Psoas muscle (tissue), 8 donors: ENCODE data around the gene CCDC180. TPM values are rescaled to one million over a fixed set of nuclear protein-coding genes. Genes with fewer than 3 reads are reported as not detected.

Experiments used
- ATAC-seq, 4 donors: fragments of 200-7000 bp; cut with Tn5 transposase; one replicate each; pipeline ENCODE4 v1.9.1; 2020; ENCODE audit warnings: moderate library complexity in 3 of 4, mild to moderate bottlenecking in 2 of 4
- DNase-seq, 2 donors: peaks; one replicate each; pipeline ENCODE4 v3.0.0-alpha.2; 2020
- H3K27ac ChIP-seq: fragments of 200-600 bp; one replicate; pipeline ENCODE4 v1.8.0; 2022
- H3K27me3 ChIP-seq, 3 donors: fragments of 200-600 bp in 1 of 3; one replicate each; pipeline versions ENCODE4 v1.6.1 to v1.8.0; 2013 to 2022; ENCODE audit warnings: low read length in 2 of 3, mild to moderate bottlenecking in 2 of 3, moderate library complexity in 1 of 3; ENCODE audit not compliant: insufficient read depth in 3 of 3
- H3K36me3 ChIP-seq, 2 donors: fragments of 200-600 bp in 1 of 2; one replicate each; pipeline versions ENCODE4 v1.6.1 to v1.8.0; 2013 to 2022; ENCODE audit warnings: low read depth in 1 of 2, mild to moderate bottlenecking in 1 of 2, moderate library complexity in 1 of 2; ENCODE audit not compliant: insufficient read depth in 1 of 2
- H3K4me1 ChIP-seq: fragments of 200-600 bp; one replicate; pipeline ENCODE4 v1.8.0; 2022
- H3K4me3 ChIP-seq: fragments of 200-600 bp; one replicate; pipeline ENCODE4 v1.8.0; 2022; ENCODE audit warnings: mild to moderate bottlenecking
- H3K9me3 ChIP-seq: fragments of 200-600 bp; one replicate; pipeline ENCODE4 v1.8.0; 2022
- WGBS, 3 donors: extraction: QIAGEN DNeasy Blood & Tissue Kit; methylation state at CpG; one replicate each; pipeline versions ENCODE4 v1.1.6 to v1.1.7; 2013; 5-methylcytosine and 5-hydroxymethylcytosine counted together
- intact Hi-C, 2 donors: fragments of 100-400 bp; cut with DNase I; formaldehyde crosslinking; loops; one replicate each; pipeline versions ENCODE4 v1.11.0 to v1.14.2; 2022
- polyA plus RNA-seq, 3 donors: library from polyadenylated mRNA; stranded (reverse); fragments of 200-250 nt; gene quantifications; one replicate each; pipeline ENCODE4 v1.2.3, GENCODE V29; 2013
- total RNA-seq, 4 donors: library from RNA; stranded (reverse); fragmentation: NEBNext Ultra II Directional in 2 of 4; extraction: Animal tissue kit (Norgen Biotek cat#: 25700) in 2 of 4; gene quantifications; one replicate each; pipeline versions ENCODE4 v1.2.1 to v1.2.4, GENCODE V29; 2021 to 2023
- TF ChIP-seq, protein P1 (sequence below): fragments of 200-600 bp; IDR thresholded peaks from one replicate; pipeline ENCODE4 v1.8.0; 2022; ENCODE audit warnings: antibody characterized with exemption
- donor health status: healthy with polysubstance abuse.
- donor health status: DM: no; HTN: no; CAD: no; lungs with moderate emphysema.
- donor health status: Bipolar disorder and iron deficiency.
- donor health status: healthy.
- donor health status: DM: yes; HTN: yes; CAD: no.
- donor health status: DM: no; HTN: no; CAD: no.
- donor health status: DM: no; HTN: no; CAD: no.
- donor health status: DM: yes; HTN: yes; CAD: no.

The CCDC180 gene
- total and polyA plus RNA-seq, 7 donors, result 0.55 to 1.6 (median 0.71) TPM

DNA sequence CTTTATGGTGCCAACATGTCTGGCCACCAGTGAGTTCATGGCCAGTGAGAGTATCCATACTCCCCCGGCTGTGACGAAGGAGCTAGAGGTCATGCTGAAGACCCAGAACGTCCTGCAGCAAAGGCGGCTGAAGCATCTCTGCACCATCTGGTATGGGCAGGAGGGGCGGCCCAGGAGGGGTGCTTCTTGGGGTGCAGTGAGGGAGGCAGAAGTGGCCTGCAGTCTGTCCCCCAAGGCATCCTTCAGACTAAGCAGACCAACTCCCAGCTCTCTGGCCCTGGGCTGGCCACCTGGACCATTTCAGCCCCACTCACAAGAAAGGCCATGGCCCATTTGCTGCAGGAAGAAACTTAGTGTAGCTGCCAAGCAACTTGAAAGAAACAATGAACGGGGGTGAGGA, 11.0 kb downstream of the CCDC180 start:
- H3K27me3 ChIP-seq, result no peaks in the 10 kb centered on the region
- ATAC-seq (no peak), DNase-seq (no peak)
- 84 to 89% (median 88%) methylated on average over 6 of the region's 6 CpGs for WGBS, 3 donors
- peaks cover 0 to 27% of the 10 kb centered on the region in 2 donors for H3K36me3 ChIP-seq
- TF ChIP-seq, protein P1, sequence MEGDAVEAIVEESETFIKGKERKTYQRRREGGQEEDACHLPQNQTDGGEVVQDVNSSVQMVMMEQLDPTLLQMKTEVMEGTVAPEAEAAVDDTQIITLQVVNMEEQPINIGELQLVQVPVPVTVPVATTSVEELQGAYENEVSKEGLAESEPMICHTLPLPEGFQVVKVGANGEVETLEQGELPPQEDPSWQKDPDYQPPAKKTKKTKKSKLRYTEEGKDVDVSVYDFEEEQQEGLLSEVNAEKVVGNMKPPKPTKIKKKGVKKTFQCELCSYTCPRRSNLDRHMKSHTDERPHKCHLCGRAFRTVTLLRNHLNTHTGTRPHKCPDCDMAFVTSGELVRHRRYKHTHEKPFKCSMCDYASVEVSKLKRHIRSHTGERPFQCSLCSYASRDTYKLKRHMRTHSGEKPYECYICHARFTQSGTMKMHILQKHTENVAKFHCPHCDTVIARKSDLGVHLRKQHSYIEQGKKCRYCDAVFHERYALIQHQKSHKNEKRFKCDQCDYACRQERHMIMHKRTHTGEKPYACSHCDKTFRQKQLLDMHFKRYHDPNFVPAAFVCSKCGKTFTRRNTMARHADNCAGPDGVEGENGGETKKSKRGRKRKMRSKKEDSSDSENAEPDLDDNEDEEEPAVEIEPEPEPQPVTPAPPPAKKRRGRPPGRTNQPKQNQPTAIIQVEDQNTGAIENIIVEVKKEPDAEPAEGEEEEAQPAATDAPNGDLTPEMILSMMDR, result no peak
- no peaks in the 10 kb centered on the region for H3K9me3 ChIP-seq
- no peak overlapping the region for H3K27ac ChIP-seq
- intact Hi-C loops, result no loop called here
- no peaks in the 10 kb centered on the region for H3K4me1 ChIP-seq
- no peak overlapping the region for H3K4me3 ChIP-seq

- DNase-seq, result no peak
- intact Hi-C loops, result no loop called here
- Histone ChIP-seq H3K4me1 (no peaks in the 10 kb centered on the region), H3K27me3 (no peaks in the 10 kb centered on the region), H3K27ac (no peak overlapping the region), H3K9me3 (no peaks in the 10 kb centered on the region), H3K4me3 (no peak overlapping the region), H3K36me3 (peaks cover 0 to 27% of the 10 kb centered on the region in 2 donors)
- WGBS, 3 donors, result 75 to 79% (median 76%) methylated on average over 2 of the region's 2 CpGs
- TF ChIP-seq, protein P1, result no peak
- no peak for ATAC-seq
Measured at GRCh38 chr9:97319395-97319794, 11.9 kb downstream of the CCDC180 start.

DNA sequence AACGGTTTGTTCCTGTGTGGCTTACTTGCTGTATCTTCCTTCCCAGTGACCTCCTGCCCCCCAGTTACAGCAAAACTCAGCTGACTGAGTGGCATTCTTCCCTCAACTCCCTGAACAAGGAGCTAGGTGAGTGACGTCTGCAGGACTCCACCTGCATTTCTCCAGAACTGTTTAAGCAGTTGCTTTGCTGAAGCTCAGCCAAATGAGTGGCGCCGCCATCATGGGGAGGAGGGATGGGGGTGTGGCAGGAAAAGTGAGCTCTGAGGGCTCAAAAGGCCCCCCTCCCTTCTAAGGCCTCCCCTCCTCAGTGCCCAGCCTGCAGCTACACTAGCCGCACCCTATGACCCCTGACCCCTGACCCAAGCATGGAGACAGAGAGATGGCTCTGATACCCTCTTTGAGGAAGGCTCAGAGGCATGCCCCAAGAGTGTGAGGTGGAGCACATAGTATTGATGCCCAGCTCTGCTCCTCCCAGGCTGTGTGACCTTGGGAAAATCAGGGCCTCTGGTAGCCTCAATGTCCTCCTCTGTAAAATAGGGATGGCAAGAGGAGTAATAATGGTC, 12.7 kb downstream of the CCDC180 start:
- intact Hi-C loops, result no loop called here
- H3K36me3 ChIP-seq, result peaks cover 0 to 19% of the 10 kb centered on the region in 2 donors

DNA sequence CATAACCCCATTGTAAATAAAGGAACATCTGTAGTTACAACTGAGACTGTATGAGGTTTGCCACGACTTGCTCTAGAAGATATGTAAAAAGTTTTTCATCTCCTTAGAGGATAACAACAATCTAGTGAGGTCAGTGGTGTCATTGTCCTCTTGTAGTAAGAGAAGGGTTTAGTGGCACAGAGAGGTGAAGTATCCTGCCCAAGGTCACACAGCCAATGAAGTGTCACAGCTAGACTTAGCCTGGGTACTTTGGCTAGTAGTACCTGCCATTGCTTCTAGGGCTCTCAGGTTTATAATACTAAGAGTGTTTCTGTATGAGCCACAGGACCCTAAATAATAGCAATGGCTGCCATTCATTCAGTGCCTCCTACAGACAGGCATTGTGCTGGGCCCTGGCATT, 13.8 kb downstream of the CCDC180 start:
- 72 to 76% (median 75%) methylated on average over 1 of the region's 1 CpG for WGBS, 3 donors
- TF ChIP-seq, protein P1, result no peak
- Histone ChIP-seq H3K36me3 (peaks cover 0 to 20% of the 10 kb centered on the region in 2 donors), H3K4me3 (no peak overlapping the region), H3K4me1 (no peaks in the 10 kb centered on the region), H3K9me3 (no peaks in the 10 kb centered on the region), H3K27ac (no peak overlapping the region), H3K27me3 (no peaks in the 10 kb centered on the region)
- ATAC-seq (no peak), DNase-seq (no peak)
- intact Hi-C loops, result no loop called here

More for the DNA sequence above, 12.7 kb downstream of the CCDC180 start:
- Histone ChIP-seq H3K27ac (no peak overlapping the region), H3K4me3 (no peak overlapping the region), H3K4me1 (no peaks in the 10 kb centered on the region), H3K27me3 (no peaks in the 10 kb centered on the region), H3K9me3 (no peaks in the 10 kb centered on the region)
- TF ChIP-seq, protein P1, result no peak
- 86 to 91% (median 87%) methylated on average over 5 of the region's 5 CpGs for WGBS, 3 donors
- DNase-seq (no peak), ATAC-seq (no peak)

GRCh38 chr9:97321691-97322090, 14.2 kb downstream of the CCDC180 start:
- no peak overlapping the region for H3K27ac ChIP-seq
- intact Hi-C loops, result no loop called here
- TF ChIP-seq, protein P1, result no peak
- no peak for ATAC-seq
- no peak overlapping the region for H3K4me3 ChIP-seq
- peaks cover 0 to 16% of the 10 kb centered on the region in 2 donors for H3K36me3 ChIP-seq
- DNase-seq, result no peak
- WGBS, 3 donors, result 70 to 74% (median 74%) methylated on average over 4 of the region's 4 CpGs
- H3K27me3 ChIP-seq, result no peaks in the 10 kb centered on the region
- no peaks in the 10 kb centered on the region for H3K4me1 ChIP-seq
- H3K9me3 ChIP-seq, result no peaks in the 10 kb centered on the region
